Left ventricle myocardium superior (tissue), 1 donor: ENCODE data around the gene ZBTB34. TPM values are rescaled to one million over a fixed set of nuclear protein-coding genes. Genes with fewer than 3 reads are reported as not detected.

Experiments used
- ATAC-seq: fragments of 200-7000 bp; cut with Tn5 transposase; one replicate; pipeline ENCODE4 v1.9.1; 2020; ENCODE audit warnings: mild to moderate bottlenecking, moderate library complexity
- DNase-seq: peaks from one replicate; pipeline ENCODE4 v3.0.0-alpha.2; 2020
- intact Hi-C: fragments of 100-400 bp; cut with micrococcal nuclease; formaldehyde crosslinking; loops from one replicate; pipeline ENCODE4 v1.11.0; 2022
- total RNA-seq: library from RNA; stranded (reverse); fragmentation: NEBNext Ultra II Directional; extraction: Animal tissue kit (Norgen Biotek cat#: 25700); gene quantifications from one replicate; pipeline ENCODE4 v1.2.1, GENCODE V29; 2021
- donor health status: DM: no; HTN: yes; CAD: no; lungs with severe emphysema.

The ZBTB34 gene
- total RNA-seq, 1 donor from 2014 or later: 5.3 TPM

DNA sequence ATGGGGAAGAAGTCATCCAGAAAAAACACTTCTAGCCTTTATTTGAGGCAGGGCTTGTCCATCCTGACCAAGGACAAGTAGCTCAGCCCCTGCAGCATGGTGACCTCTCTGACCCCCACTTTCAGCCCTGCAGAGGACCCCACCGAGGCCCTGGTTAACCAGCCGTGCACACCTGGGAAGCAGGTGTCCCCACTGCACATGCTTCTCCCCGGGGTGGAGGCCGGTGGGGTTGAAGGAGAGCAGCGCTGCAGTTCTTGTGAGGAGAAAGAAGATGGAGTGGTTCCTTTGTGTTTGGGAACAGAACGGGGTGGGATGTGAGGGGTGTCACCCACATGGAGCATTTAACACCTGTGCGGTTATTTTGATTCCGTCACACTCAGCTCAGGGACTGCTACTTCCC lies 21.1 kb upstream of the ZBTB34 start:
- intact Hi-C loops: no loop called here

DNA sequence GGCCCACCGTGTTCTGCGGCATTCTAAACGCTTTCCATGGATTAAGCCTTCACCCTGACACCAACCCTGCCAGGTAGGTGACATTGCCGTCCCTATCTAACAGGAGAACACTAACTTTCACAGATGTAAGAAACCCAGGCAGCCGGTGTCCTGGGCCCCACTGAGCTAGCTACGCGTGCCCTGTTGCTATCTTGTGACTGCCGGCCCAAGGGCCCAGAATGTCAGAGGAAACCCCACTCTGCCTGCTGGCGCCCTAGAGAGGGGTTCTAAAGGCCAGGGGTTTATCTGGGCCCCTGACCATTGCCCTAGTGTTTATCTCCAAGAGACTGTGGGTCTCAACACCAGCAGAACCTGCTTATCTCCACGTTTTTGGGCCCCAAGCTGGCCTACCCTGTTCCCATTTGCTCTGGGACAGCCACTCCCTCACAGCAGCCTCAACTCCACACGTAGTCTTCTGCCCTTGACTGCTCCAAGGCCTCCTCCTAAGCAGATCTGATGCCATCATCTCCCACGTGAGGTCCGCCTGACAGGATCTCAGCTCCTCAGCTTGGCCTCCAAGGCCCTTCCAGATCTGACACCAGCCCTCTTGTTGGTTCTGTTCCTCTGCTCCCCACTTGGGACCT lies 18.1 kb upstream of the ZBTB34 start:
- no peak for DNase-seq
- ATAC-seq: peak; percentile 6
- intact Hi-C loops: no loop called here

More for the DNA sequence above, 21.1 kb upstream of the ZBTB34 start:
- no peak for ATAC-seq
- no peak for DNase-seq

DNA sequence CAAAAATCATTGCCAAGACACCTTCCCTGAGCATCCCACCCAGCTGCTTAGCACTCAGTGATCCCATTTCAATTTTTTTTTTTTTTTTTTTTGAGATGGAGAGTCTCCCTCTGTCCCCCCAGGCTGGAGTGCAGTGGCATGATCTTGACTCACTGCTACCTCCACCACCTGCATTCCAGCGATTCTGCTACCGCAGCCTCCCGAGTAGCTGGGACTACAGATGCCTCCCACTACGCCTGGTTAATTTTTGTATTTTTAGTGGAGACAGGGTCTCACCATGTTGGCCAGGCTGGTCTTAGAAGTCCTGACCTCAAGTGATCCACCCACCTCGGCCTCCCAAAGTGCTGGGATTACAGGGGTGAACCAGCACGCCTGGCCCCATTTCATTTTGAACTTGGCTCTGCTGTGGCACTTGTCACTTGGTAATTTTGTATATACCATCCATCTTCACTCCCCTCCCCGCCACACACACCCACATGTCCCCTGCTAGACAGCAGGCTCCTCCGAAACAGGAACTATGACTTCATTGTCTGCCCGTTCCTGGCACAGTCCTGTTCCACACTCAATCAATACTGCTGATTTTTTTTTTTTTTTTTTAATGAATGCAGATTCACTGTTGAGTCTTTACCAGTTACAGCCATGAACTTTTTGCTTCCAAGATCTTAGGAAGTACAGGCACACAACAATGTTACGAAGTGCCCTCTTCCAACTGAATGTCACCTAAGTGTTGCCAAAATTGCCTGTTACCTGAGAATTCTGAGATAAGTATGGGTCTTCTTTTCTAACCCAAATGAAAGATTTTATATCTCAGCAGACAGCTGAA lies 17.3 kb upstream of the ZBTB34 start:
- peak; percentile 46 for ATAC-seq

DNA sequence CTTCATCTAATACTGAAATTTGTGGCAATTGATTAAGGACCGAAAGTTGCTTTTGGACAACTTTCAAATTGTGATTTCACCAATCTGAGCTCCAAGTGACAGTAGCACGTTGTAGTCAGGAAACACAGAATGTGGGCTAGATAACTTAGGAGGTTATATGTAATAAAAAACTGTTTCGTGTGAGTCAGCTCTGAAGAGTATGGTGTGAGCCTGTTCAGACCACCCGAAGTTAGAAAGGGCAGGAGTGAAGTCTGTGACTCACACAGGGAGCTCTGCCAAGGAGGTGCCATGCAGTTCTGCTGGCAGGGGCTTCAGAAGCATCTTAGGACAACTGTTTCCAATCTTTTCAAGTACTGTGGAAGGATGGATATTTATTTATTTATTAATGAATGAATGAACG lies 16.4 kb upstream of the ZBTB34 start:
- intact Hi-C loops: no loop called here
- DNase-seq: no peak
- peak; percentile 38 for ATAC-seq

More for the DNA sequence above, 17.3 kb upstream of the ZBTB34 start:
- DNase-seq: no peak
- intact Hi-C loops: no loop called here

DNA sequence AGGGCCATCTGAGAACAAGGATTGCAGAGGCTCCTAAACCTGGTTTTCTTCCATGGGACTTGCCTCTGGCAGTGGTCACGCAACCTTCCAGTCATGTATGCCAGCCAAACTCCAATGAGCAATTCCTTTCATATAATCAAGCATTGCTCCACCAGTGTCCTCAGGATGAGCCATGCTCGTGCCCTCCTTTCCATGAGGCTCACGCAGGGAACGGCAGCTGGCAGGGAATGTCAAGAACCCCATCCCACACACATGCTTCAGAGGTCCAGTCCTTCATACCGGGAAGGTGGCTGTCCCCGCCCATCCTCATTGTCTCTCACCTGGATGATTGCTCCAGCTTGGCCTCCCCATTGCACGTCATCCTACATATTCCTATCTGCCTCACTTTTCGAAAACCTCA lies 13.4 kb upstream of the ZBTB34 start:
- ATAC-seq (no peak), DNase-seq (no peak)
- intact Hi-C loops: no loop called here

DNA sequence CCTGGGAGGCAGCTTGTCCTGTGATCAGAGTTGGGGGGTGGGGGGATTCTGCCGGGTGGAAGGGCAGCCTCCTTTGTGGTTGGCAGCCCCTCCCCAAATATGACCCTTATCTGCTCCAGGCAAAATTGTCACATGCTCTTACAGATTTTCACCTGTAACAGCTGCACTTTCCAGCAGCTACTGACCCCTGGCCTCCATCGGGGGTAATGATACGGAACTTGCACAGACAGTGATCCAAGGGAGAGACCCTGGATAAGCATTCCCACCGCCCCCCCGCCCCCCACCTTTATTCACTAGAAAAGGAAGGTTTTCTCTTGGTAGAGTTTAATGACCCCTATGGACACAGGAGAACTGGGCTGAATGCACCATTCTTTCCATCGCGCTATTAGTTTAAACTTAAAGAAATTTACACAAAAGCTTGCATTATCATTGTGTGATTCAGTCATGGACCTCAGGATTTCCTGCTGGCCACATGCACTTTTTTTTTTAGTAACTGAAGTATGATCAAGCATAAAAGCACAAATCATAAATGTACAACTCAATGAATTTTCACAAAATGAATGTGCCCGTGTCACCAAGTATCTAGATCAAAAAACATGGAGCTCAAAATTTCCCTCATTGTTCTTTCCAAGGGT lies 10.7 kb upstream of the ZBTB34 start:
- intact Hi-C loops: no loop called here
- ATAC-seq: no peak
- DNase-seq: no peak

DNA sequence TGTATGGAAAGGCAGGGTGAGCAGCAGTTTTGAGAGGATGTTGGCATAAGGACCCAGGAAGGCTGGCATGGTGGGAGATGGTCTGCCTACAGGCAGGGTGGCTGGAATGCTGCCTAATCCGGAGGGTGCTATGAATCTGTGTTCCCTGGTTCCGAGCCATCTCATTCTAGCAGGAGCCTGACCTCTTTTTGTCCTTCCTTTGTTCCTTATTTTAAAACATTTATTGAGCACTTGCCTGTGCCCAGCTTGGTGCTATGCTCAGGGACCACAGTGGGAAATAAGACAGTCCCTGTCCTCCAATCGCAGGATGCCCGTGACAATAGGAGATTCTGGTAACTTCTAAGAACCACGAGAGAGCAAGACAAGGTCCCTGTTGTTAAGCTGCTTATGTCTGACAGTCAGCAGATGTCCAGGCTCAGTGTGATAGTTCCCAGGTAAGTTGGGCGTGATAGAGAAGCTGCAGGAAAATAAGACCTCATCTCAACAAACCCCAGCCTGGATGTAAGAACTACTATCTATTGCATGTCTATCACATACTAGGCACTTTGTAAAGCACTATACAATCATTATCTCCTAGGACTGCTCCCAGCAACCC lies 9.1 kb upstream of the ZBTB34 start:
- DNase-seq (no peak), ATAC-seq (no peak)
- intact Hi-C loops: no loop called here

DNA sequence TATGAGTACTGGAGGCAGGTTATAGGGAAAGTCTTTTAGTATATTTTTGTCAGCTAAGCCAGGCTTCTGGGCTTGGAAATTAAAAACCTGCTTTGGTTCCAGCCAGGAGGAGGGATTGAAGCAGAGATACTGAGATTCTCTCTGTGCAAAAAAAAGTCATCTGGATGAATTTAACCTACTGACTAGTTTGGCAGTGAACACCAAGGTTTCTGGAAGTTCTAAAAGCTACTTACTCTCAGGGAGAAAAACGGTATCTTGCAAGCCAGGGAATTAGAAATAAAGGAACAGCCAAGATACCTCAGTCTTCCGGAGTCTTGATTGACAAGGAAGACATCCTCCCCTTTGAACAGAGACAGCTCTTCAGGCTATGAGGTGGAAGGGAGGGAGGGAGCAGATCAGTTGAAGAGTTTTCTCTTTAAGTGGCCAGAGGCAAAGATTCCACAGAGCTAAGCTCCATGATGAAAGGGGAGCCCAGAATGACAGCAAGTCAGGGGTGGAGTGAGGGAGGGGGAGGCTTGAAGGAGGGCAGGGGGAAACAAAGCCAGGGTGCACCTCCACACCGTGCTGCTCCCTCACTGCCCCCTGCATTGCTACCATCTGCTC lies 8.3 kb upstream of the ZBTB34 start:
- DNase-seq (no peak), ATAC-seq (no peak)
- intact Hi-C loops: no loop called here

DNA sequence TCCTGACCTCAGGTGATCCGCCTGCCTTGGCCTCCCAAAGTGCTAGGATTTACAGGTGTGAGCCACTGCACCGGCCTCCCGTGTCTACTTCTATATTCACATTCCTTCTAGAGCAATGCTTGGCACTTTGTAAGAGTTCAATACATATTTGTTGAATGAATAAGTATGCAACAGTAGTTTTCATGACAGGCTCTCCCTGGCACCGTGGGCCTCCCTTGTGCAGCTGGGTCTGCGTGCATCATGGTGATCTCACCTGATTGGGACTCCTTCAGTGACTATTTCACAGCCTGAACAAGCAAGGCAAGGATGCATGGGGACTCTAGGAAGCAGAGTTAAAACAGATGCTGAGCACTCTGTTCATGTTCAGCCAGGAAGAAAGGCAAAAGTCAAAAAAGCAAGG lies 6.8 kb upstream of the ZBTB34 start:
- ATAC-seq (no peak), DNase-seq (no peak)
- intact Hi-C loops: no loop called here

DNA sequence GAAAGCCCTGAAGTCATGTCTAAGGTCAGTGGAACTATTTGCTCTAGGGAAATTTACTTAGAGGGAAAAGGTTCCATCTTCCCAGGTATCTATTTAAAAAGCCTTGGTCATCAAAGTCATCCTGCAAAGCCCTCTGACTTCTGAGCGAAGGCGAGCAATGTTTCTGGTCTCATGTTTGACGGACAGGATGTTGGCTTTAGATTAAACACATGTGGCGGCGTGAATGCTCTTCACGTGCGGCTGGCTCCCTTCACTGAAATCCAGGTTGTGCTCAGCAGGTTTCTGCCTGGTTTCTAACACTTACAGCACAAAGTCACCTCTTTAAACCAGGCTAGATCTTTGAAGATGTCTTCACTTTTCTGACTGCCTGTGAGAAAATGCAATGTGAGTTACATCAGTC lies 5.7 kb upstream of the ZBTB34 start:
- intact Hi-C loops: no loop called here
- no peak for ATAC-seq
- DNase-seq: no peak

DNA sequence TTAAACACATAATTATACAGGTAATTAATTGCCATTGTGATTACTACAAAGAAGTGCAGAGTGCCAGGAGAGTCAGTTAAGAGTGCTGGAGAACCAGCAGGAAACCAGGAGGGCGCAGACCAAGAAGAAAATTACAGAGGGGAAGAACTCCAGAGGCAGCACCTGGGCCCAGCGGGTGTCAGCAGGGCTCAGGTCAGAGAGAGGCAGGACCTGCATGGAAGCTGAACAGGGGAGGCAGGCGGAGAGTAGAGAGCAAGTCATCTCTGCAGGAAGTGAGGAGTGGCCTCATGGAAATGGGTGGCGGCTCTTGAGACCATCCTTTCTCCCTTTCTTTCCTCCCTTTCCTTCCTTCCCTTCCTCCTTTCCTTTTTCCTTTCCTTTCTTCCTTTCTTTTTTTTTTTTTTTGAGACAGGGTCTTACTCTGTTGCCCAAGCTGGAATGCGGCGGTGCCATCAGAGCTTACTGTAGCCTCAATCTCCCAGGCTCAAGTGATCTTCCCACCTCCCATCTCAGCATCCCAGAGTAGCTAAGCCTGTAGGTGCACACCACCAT lies 4.0 kb upstream of the ZBTB34 start:
- ATAC-seq (no peak), DNase-seq (no peak)
- intact Hi-C loops: no loop called here

DNA sequence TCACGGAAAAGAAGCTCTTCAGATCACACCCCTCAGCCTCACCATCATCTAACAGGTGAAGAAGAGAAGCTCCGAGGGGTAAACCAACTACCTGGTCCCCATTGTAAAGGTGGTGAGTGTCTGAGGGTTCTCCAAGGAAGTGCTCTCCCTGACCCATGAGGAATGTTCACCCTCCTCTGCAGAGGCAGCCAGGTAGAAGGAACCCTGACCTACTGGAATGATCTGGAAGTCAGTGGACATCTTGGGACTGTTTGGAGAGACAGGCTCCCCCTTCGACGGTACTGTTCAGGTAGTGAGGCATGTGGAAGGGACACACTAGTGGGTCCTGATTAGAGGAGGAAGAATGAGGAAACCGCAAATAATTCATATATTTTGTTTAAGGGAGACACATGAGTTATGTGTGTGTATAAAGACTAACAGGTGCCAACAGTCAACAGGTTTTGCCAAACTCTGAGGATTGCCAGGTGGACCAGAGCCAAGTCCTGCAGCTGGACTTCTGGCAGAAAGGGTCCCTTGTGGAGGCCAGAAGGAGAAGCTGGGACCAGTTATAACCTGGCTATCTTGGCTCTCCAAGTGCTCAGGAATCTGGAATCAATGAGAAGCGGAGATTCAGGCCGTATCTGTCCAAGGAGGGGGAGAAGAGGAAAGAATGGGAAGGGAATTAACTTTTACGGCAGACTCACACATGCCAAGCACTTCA lies 3.0 kb upstream of the ZBTB34 start:
- ATAC-seq (no peak), DNase-seq (no peak)
- intact Hi-C loops: no loop called here

DNA sequence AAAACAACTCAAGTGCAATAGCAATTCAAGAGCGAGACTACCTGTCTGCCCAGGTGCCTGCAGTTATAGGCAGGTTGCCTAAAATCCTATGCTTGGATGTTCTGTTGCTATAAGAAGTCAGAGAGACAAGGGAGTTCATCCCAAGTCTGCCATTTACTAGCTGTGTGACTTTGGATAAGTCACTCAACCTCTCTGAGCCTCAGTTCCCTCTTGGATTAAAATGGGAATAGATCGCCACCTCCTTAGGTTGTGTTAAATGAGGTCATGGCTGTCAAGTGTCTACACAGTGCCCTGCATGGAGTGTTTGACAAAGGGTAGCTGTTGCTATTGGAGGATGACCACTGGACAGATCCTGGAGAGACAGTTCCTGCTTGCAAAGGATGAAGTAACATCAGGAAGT lies 1.3 kb upstream of the ZBTB34 start:
- DNase-seq (no peak), ATAC-seq (no peak)
- intact Hi-C loops: no loop called here

DNA sequence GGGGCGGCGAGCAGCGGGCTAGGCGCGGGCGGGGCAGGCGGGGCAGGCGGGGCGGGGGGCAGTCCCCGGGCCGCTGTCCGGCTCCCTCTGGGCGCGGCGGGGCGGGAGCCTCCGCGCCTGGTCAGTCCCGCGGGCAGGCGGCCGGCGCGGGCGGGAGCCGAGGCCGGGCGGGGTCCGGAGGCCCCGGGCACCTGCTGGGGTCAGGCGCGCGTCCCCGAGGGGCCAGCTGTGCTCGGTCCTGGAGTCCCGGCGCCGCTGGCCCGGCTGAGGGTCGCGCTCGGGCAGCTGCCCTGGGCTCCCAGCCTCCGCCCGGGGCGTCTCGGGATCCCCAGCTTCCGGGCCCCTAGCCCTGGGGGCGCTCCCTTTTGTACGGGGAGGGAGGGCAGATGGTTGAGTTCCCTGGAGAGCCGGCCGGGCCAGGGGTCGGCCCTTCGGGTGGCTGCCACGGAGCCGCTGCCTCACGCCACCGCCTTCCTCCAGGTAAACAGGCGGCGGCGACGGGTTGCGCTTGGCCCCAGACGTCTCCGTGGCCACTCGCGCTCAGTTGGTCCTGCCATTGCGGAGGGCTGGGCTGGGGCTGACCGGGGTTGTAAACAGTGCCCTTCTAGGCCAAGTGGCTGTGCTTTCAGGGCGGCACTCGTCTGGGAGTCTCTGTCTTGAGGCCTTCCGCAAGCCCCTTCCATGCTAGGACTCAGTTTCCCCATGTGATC lies 473 bp downstream of the ZBTB34 start:
- DNase-seq: peak; percentile 49
- intact Hi-C loops: no loop called here
- ATAC-seq: peak; percentile 51

DNA sequence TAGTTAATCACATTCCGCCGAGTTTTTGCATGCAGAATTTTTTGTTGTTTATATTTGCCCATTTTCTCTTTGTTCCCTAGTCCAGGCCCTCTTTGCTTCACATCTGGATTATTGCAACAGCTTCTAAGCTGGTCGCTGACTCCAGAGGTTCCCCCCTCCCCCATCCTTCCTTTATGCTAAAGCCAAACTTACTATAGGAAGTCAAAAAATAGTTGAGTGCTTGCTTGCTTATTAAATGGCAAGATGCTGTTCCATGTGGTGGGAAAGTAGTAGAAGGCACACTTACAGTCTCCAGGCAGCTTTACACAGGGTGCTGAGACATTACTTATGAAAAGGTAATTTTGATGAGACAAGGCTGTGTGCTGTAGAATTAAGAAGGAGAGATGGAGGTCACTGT lies 1.3 kb downstream of the ZBTB34 start:
- intact Hi-C loops: no loop called here
- DNase-seq (no peak), ATAC-seq (no peak)

DNA sequence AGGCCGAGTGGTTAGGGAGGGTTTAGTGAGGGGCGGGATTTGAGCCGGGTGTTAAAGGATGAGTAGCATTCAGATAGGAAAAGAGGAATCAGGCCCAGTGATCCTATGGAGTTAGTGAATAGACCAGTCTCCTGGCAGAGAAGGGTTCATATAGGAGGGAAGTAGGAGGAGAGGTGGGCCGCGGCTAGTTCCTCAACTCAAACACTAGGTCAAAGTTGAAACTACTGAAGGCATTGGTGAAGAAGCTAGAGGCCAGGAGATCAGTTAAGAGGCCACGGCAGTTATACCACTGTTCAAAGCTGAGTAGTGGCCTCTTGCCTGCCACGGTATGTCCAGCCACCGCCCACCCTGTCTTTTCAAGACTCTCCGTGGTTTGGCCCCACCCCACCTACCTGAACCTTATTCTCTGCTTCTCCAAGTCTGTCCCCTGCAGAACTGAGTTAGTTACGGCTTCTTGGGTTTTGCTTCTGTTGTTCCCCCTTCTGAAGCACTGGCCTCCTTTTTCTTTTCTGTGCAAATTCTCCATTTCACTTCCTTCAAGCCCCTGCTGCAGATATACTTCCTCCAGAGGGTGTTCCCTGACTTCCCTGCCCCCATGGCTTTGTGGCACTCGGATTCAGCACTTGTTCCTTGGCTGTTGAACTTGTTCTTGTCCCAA lies 1.8 kb downstream of the ZBTB34 start:
- ATAC-seq (peak; percentile 28), DNase-seq (no peak)
- intact Hi-C loops: no loop called here

DNA sequence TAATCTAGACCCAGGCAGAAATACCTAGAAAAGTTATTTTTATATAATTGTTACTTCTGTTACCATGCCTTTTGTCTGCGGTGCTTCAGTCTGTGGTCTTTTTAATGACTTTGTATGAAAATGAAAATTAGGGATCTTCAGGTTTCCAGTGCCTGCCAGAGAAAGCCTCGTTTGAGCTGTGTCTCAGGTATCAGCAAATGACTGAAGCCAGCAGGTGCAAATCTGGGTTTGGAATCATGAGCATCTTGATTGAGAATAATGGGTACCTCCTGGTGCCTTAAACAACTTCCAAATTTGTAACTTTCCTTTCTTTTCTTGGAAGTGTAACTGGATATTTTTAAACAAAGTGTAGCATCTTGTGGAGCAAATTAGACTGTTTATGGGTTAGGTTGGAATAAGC lies 4.3 kb downstream of the ZBTB34 start:
- ATAC-seq: no peak
- DNase-seq: no peak
- intact Hi-C loops: no loop called here

DNA sequence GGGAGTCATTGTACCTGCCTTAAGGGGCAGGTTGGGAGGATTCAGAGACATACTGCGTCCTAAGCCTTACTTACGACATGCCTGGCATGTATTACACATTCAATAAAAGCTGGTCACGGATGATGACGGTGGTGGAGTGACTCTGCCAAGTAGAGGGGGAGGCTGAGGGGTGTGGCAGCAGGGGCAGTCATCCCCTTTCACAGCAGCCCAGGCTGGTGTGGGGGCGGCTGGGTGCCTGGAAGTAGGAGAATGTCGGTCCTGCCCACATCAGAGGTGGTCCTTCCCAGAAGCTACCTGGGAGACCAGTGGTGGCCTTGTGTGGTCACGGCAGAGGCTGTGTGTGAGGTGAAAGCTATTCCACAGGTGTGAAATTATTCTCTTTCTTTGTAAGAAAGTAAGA lies 8.9 kb downstream of the ZBTB34 start:
- ATAC-seq (no peak), DNase-seq (no peak)
- intact Hi-C loops: no loop called here
